Astrocyte of the cerebellum (primary cell): ENCODE results near the gene TMEM132D.

Experiments used
- DNase-seq: peaks from one replicate; pipeline ENCODE4 v3.0.0-alpha.2; 2011; ENCODE audit warnings: low read depth
- H3K4me3 ChIP-seq: 2 replicates; pipeline ENCODE4 v1.5.1; 2011; ENCODE audit warnings: mild to moderate bottlenecking, low read depth, low read length, moderate library complexity
- CTCF ChIP-seq: IDR thresholded peaks from 2 replicates; pipeline ENCODE4 v1.5.1; 2012; ENCODE audit warnings: low read length, low read depth, moderate library complexity, mild to moderate bottlenecking; ENCODE audit errors: missing control alignments
- in situ Hi-C: cut with HindIII; loops from 2 replicates; pipeline ENCODE4 v1.10.0; 2017; ENCODE audit warnings: low sequenced_read_pairs

Gene TMEM132D

GRCh38 chr12:129434790-129435189 is 469.0 kb downstream of the TMEM132D start:
- in situ Hi-C loops: no loop called here
- TF ChIP-seq CTCF: no peak
- H3K4me3 ChIP-seq: no peak overlapping the region
- no peak for DNase-seq

GRCh38 chr12:129428240-129428936 is 475.4 kb downstream of the TMEM132D start:
- no peak for TF ChIP-seq CTCF
- DNase-seq: peak; percentile 5
- in situ Hi-C loops: no loop called here
- no peak overlapping the region for H3K4me3 ChIP-seq

- TF ChIP-seq CTCF: no peak
- DNase-seq: no peak
- in situ Hi-C loops: no loop called here
- no peak overlapping the region for H3K4me3 ChIP-seq
Measured at GRCh38 chr12:129423041-129423580, 480.7 kb downstream of the TMEM132D start.

DNA sequence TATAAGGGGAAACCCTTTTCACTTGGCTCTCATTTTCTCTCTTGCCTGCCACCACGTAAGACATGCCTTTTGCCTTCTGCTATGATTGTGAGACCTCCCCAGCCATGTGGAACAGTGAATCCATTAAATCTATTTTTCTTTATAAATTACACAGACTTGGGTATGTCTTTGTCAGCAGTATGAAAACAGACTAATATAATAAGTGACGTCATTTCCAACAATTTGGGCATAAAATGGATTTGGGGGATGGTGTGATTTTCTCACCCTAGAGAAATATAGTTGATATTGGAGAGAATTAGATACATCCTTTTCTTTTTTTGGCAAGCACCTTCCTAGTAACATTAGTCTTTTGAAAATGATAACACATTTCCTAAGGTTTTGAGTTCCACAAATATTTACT is 490.5 kb downstream of the TMEM132D start:
- in situ Hi-C loops: no loop called here
- DNase-seq: no peak
- no peak overlapping the region for H3K4me3 ChIP-seq
- no peak for TF ChIP-seq CTCF

- in situ Hi-C loops: loop anchor here (10.0 kb wide), 1 partner anchor 66 kb away; no protein-coding TSS in a partner anchor
- DNase-seq: no peak
- TF ChIP-seq CTCF: no peak
- no peak overlapping the region for H3K4me3 ChIP-seq
Measured at GRCh38 chr12:129409281-129409680, 494.5 kb downstream of the TMEM132D start.

DNA sequence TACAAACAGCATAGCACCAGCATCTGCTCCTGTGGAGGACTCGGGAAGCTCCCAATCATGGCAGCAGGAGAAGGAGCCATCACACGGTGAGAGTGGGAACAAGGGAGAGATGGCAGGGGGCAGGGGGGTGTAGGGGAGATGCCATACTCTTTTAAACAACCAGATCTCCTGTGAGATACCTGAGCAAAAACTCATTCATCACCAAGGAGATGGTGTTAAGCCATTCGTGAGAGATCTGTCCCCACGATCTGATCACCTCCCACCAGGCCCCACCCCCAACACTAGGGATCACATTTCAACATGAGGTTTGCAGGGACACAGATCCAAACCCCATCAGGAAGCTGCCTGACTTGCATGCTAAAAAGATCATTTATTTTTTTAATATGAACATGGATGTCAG is 499.3 kb downstream of the TMEM132D start:
- no peak for TF ChIP-seq CTCF
- no peak for DNase-seq
- no peak overlapping the region for H3K4me3 ChIP-seq
- in situ Hi-C loops: loop anchor here (10.0 kb wide), 1 partner anchor 70 kb away; no protein-coding TSS in a partner anchor
